HG03196 (cell line): ENCODE measurements around the gene KIF26B.

Source experiments
- ATAC-seq: cut with Tn5 transposase; IDR thresholded peaks from one replicate; pipeline ENCODE4 v1.9.1; 2021; ENCODE audit not compliant: unreplicated experiment

Gene KIF26B

DNA sequence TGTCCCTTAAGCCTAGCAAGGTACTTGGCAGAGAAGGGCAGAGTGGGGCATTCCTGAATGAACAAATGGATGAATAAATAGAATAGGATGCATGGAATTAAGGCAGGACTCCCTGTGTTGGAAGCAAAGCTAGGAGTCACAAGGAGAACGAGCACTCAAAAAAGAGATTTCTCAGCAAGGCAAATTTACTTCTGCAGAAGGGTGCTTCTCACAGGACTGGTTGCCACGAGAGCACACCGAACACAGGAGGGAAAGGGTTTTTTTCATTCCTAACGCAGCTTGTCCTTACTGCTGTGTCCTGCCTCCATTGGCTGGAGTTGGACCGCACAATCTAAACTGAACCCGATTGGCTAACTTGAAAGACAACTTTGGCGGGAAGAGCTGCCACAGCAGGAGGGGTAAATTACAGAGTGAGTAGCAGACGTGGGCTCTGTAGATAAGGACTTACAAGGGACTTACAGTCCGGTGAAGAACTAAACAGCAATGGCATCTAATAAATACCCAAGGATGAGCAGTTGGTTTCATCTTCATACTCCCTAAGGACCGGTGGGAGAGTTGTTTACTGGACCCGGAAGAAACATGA lies 52.4 kb downstream of the KIF26B start:
- ATAC-seq, result no peak

DNA sequence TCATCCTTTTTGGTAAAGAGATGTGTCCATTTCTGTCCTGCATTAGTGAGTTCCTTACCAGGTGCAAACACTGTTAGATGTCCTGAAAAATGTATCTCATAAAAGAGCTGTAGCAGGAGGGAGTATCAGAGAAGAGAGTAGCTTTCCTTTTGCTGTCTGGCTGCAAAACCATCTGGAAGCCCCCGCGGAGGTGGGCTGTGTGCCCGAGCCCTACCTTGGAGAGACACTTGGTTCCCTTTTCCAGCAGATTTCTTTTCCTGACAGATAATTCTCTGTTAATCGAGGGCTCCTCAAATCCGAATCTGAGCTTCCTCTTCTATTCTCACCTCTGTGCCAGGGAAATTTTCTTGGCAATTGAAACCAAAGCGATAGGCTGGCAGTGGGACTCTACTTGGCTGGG lies 53.0 kb downstream of the KIF26B start:
- no peak for ATAC-seq

DNA sequence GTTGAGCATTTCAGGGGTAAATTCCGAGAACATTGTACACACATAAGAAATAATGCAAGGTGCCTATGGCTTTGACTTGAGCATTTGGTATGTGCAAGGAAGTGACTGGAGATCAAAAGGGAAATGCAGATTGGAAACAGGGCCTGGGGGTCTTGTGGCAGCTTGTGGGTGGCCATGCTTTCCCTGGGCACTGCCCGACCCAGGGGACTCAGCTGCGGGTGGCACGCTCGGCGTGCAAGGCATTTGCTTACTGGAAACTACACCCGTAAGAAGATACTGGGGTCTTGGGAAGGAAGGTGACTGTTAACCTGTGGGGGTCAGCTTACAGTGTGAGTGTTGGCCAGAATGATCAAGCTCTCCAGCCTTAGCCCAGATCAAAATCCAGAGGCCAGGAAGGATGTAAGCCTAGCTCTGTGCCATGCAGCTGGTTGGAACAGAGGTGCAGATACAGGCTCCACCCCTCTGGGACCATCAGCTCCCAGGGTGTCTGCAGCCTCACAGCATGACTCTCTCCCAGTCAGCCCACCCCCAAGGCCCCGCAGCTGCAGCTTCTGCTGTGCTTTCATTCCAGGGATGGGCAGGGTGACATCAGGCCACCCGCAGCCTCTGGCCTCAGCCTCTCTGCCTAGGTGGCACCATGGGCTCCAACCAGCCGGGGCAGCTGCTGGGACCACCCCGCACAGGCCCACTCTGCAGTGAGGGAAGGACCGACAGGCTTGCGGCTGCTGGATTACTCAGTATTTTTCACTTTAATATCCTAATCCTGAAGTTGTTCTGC lies 55.1 kb downstream of the KIF26B start:
- no peak for ATAC-seq

- ATAC-seq, result no peak
Measured at GRCh38 chr1:245211035-245211749, 56.4 kb downstream of the KIF26B start.

DNA sequence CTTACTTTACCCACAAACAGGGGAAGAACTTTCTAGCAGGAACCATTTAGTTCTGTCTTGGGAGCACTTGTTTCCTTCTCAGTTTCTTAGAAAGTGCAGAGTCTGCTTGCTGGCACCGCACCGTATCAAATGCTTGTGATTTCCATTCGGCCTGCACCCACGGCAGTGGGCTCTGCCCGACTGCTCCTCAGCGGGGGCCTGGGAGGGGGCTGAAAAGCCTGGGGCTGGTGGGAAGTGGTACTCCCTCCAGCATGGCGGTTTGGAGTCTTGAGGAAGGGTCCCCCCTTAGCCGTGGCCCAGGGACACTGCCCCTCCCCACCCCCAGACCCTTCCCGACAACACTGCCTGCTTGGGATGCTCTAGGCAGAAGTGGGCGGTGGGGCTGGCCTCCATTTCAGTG lies 57.0 kb downstream of the KIF26B start:
- no peak for ATAC-seq

GRCh38 chr1:245212221-245212710 lies 57.5 kb downstream of the KIF26B start:
- ATAC-seq, result no peak

GRCh38 chr1:245213066-245213831 lies 58.5 kb downstream of the KIF26B start:
- no peak for ATAC-seq

DNA sequence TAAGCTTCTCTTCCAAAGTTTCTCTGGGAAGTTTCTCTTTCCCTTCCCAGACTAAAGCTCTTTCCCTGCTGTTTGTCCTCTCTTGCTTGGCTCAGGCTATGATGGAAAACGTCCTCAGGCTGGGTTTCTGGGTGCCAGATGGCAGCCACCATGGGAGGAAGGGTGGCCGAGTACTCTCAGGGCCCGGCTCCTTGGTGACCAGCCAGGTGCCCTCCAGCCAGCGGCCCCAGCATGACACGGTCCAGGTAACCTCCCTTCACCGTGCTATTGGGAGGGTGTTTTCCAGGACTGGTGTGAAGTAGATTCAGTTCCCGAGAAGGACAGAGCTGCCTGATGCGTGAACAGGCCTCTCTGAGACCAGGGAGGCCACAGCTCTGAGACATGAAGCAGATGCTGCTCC lies 60.3 kb downstream of the KIF26B start:
- no peak for ATAC-seq

- ATAC-seq, result no peak
Measured at GRCh38 chr1:245216366-245217115, 61.8 kb downstream of the KIF26B start.

DNA sequence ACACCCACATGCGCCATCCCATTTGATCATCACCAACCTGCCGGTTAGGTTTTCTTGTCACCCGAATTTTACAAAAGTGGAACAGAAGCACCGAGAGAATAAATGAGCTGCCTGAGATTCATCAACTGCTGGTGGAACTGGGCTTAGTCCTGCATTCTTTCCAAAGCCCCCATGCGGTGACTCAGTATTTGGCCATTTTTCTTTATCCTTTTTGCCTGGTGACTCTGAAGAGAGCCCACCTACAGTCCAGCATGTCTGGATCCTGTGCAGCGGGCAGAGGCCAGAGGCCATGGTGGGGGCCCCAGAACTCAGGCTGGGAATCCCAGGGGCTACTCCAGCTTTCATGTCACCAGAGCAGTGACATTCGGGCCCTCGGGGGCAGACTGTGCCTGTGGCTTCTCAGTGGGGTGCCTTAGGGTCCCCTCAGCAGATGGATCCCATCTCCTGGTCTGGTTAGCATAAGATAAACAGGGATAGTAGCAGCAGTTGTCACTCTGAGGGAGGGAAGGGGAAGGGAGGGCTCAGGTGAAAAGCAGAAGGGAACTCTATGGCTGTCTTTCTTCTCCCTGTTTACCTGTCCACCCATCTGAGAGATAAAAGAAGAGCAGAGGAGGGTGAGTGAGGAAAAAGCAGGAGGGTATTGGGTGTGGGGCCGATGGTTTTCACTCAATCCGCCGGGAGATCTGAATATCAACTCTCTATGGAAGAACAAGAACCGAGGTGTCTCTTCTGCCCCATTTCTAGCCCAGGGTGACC lies 63.2 kb downstream of the KIF26B start:
- ATAC-seq, result no peak

DNA sequence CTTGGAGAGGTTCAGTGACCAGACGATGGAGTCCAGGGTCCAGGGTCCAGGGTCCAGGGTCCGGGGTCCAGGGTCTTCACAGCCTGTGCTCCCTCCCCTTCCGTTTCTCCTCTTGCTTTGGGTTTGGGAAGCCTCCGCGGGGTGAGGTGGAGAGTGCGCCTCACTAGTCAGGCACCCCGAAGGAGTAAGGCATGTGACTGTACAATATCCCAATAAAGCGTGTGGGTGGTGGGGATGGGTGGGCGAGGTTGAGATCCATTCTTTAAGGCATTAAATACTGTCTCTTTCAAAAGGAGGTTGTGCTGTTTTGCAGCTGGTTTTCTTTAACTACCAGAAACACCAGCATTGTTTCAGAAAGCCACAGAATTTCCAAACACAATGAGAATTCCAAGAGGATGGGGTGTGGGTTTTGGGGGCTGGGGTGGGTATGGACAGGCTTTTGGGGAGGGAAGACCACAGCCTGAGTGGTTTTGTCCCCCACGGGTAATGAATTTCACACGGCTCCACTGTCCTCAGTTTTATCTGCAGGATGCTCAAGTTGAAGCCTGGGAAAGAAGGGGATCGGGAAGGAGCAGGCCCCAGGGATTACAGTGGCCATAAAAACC lies 65.7 kb downstream of the KIF26B start:
- ATAC-seq, result no peak

GRCh38 chr1:245221805-245222204 lies 67.0 kb downstream of the KIF26B start:
- no peak for ATAC-seq

DNA sequence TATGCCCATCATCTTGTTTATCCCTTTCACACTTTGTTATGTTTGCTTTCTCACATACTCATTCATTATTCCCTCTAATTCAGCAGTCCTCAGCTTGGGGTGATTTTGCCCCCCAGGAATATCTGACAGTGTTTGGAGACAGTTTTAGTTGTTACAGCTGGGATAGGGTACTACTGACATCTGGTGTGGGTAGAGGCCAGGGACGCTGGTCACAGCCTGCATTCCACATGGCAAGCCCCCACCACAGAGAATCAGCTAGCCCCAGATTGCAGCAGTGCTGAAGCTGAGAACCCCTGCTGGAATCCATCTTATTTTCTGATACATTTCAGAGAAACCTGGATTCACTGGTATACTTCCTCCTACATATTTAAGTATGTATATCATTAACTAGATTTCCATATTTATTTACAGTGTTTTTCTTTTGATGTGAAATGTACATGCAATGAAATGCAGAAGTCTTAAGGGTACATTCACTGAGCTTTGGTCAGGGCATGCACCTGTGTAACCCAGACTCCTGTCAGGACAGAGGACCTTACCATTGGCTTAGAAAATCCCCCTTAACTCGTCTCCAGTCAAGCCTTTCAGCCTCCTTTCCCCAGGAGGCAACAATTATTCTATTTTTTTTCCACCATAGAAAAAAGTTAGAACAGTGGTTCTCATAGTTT lies 68.3 kb downstream of the KIF26B start:
- ATAC-seq, result no peak

DNA sequence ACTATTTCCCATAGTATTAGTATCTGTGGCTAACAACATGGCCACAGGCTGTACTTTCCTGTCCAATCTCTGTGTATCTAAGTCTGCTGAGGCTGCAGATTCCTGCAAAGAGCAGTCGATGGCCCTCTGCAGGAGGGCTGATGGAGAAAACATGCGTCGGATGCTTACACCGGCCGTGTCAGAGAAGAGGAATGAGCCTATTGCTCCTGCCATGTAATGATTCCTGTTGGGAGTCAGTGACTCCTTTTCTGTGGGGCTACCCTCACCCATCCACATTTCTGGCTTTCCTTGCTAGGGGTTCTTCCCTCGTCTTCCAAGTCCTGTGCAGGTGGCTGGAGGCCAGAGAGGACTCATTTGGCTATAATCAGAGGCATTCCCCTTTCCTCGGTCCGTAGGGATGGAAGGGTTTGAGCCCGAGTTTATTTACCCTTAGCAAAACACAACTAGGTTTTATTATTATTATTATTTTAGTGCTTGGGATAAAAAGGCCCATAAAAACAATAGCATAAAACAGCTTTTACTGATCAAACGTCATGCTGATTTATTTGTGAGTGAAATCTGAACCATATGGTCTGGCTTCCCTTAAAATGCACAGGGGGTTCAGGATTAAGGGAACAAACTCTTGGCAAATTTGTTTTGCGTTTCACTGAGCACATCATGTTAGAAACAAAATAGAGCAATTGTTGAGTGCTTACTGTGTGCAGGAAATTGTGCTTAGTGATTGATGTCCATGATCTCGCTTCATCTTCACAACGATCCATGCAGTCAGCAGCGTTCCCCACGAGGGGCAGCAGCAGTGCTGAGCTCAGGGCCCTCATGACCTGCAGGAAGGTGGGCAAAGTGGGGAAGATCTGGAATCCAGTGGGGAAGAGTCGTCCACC lies 70.8 kb downstream of the KIF26B start:
- no peak for ATAC-seq

GRCh38 chr1:245226203-245226499 lies 71.4 kb downstream of the KIF26B start:
- no peak for ATAC-seq

DNA sequence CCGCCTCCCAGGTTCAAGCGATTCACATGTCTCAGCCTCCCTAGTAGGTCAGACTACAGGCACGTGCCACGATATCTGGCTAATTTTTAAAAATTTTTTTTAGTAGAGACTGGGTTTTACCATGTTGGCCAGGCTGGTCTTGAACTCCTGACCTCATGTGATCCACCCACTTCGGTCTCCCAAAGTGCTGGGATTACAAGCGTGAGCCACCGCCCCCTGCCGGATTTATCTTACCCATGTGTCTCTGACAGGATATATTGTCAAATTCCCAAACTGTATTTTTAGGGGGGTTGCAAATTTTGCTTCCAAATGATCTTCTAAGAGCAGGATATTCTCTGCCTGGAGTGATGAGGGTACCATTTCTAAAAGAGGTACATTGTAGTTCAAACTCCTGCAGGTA lies 74.3 kb downstream of the KIF26B start:
- no peak for ATAC-seq

DNA sequence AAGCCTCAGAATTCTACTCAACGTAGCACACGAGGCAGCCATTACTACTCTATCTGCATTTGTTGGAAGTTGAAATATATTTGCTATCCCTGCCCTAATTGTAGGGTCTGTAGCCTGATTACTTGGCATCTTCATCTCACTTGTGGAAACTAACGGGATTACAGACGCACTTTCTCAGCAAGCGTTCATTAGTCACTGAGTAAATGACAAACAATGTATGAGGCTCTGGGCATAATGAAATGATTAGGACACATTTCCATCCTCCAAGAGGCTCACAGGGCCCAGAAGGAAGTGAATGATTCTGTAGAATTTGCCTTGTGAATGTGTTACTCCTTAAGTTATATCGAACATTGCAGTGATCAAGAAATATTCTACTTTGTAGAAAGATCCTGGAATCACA lies 78.1 kb downstream of the KIF26B start:
- ATAC-seq, result no peak
